Activated T-helper 2 cell treated with anti-CD3 and anti-CD28 coated beads, Interferon-gamma antibody, Interleukin-2, Interleukin-4, amounts not matched to agents 10 μg/mL and 5 μg/mL and 100 μg/mL, durations not matched to agents 14 hours and 24 hours and 36 hours (primary cell): ENCODE measurements around the gene PPAN. TPM values are rescaled to one million over a fixed set of nuclear protein-coding genes. Genes with fewer than 3 reads are reported as not detected.

ENCODE experiments used
- DNase-seq: peaks from one replicate; pipeline ENCODE4 v3.0.0; 2021; ENCODE audit warnings: low spot score
- H3K27ac Mint-ChIP-seq: one replicate; pipeline ENCODE4 v1.8.0; 2021; ENCODE audit warnings: mixed read lengths
- H3K27me3 Mint-ChIP-seq: one replicate; pipeline ENCODE4 v1.8.0; 2021; ENCODE audit warnings: low read depth, mixed read lengths
- H3K36me3 Mint-ChIP-seq: one replicate; pipeline ENCODE4 v1.8.0; 2021; ENCODE audit warnings: low read depth, mixed read lengths
- H3K4me1 Mint-ChIP-seq: one replicate; pipeline ENCODE4 v1.8.0; 2021; ENCODE audit warnings: low read depth, mixed read lengths
- H3K4me3 Mint-ChIP-seq: one replicate; pipeline ENCODE4 v1.8.0; 2021; ENCODE audit warnings: low read depth, mild to moderate bottlenecking, moderate library complexity, mixed read lengths
- H3K9me3 Mint-ChIP-seq: one replicate; pipeline ENCODE4 v1.8.0; 2021; ENCODE audit warnings: mixed read lengths
- intact Hi-C: fragments of 100-400 bp; cut with micrococcal nuclease; formaldehyde crosslinking; loops from one replicate; pipeline ENCODE4 v1.15.1; 2023
- total RNA-seq: library from RNA; stranded (reverse); gene quantifications from 2 replicates; pipeline ENCODE4 v1.2.3, GENCODE V29; 2022

PPAN gene
- total RNA-seq, 1 donor from 2014 or later: 162 TPM

GRCh38 chr19:10086591-10087192 is 19.5 kb upstream of the PPAN start:
- intact Hi-C loops: no loop called here
- no peaks in the 10 kb centered on the region for H3K27me3 Mint-ChIP-seq
- H3K27ac Mint-ChIP-seq: peak overlapping the region; percentile 58

GRCh38 chr19:10087296-10088061 is 18.7 kb upstream of the PPAN start:
- peak overlapping the region; percentile 29 for H3K27ac Mint-ChIP-seq
- H3K36me3 Mint-ChIP-seq: peaks cover 39% of the 10 kb centered on the region
- DNase-seq: no peak
- H3K4me3 Mint-ChIP-seq: peak overlapping the region; percentile 81
- H3K27me3 Mint-ChIP-seq: no peaks in the 10 kb centered on the region
- intact Hi-C loops: no loop called here
- no peaks in the 10 kb centered on the region for H3K9me3 Mint-ChIP-seq
- H3K4me1 Mint-ChIP-seq: peaks cover 11% of the 10 kb centered on the region

More at GRCh38 chr19:10086591-10087192, 19.5 kb upstream of the PPAN start:
- Mint-ChIP-seq H3K36me3 (peaks cover 31% of the 10 kb centered on the region), H3K9me3 (no peaks in the 10 kb centered on the region), H3K4me3 (peak overlapping the region; percentile 81), H3K4me1 (peaks cover 11% of the 10 kb centered on the region)
- DNase-seq: no peak

- no peak overlapping the region for H3K4me3 Mint-ChIP-seq
- H3K27me3 Mint-ChIP-seq: no peaks in the 10 kb centered on the region
- intact Hi-C loops: no loop called here
- H3K4me1 Mint-ChIP-seq: peaks cover 11% of the 10 kb centered on the region
- H3K27ac Mint-ChIP-seq: no peak overlapping the region
- DNase-seq: no peak
- H3K9me3 Mint-ChIP-seq: no peaks in the 10 kb centered on the region
- H3K36me3 Mint-ChIP-seq: peaks cover 53% of the 10 kb centered on the region
These were observed 17.1 kb upstream of the PPAN start for GRCh38 chr19:10088949-10089554.

- Mint-ChIP-seq H3K36me3 (peaks cover 59% of the 10 kb centered on the region), H3K4me1 (peaks cover 11% of the 10 kb centered on the region), H3K27ac (no peak overlapping the region), H3K9me3 (no peaks in the 10 kb centered on the region), H3K4me3 (no peak overlapping the region), H3K27me3 (no peaks in the 10 kb centered on the region)
- intact Hi-C loops: no loop called here
- no peak for DNase-seq
These were observed 16.3 kb upstream of the PPAN start for GRCh38 chr19:10089801-10090375.

GRCh38 chr19:10091370-10091687 is 14.8 kb upstream of the PPAN start:
- intact Hi-C loops: no loop called here
- no peak overlapping the region for H3K27ac Mint-ChIP-seq
- H3K4me1 Mint-ChIP-seq: peaks cover 9% of the 10 kb centered on the region
- no peak overlapping the region for H3K4me3 Mint-ChIP-seq
- no peaks in the 10 kb centered on the region for H3K27me3 Mint-ChIP-seq
- H3K36me3 Mint-ChIP-seq: peaks cover 59% of the 10 kb centered on the region
- H3K9me3 Mint-ChIP-seq: no peaks in the 10 kb centered on the region
- no peak for DNase-seq

GRCh38 chr19:10091895-10092641 is 14.1 kb upstream of the PPAN start:
- Mint-ChIP-seq H3K27ac (peak overlapping the region; percentile 16), H3K4me3 (no peak overlapping the region), H3K27me3 (no peaks in the 10 kb centered on the region), H3K36me3 (peaks cover 59% of the 10 kb centered on the region), H3K9me3 (no peaks in the 10 kb centered on the region), H3K4me1 (peaks cover 8% of the 10 kb centered on the region)
- DNase-seq: no peak
- intact Hi-C loops: no loop called here

GRCh38 chr19:10092648-10093294 is 13.4 kb upstream of the PPAN start:
- no peaks in the 10 kb centered on the region for H3K9me3 Mint-ChIP-seq
- intact Hi-C loops: no loop called here
- H3K27me3 Mint-ChIP-seq: no peaks in the 10 kb centered on the region
- no peak overlapping the region for H3K4me3 Mint-ChIP-seq
- H3K27ac Mint-ChIP-seq: no peak overlapping the region
- DNase-seq: no peak
- peaks cover 53% of the 10 kb centered on the region for H3K36me3 Mint-ChIP-seq
- peaks cover 2% of the 10 kb centered on the region for H3K4me1 Mint-ChIP-seq

GRCh38 chr19:10093295-10094186 is 12.6 kb upstream of the PPAN start:
- Mint-ChIP-seq H3K4me1 (peaks cover 4% of the 10 kb centered on the region), H3K4me3 (no peak overlapping the region), H3K36me3 (peaks cover 49% of the 10 kb centered on the region), H3K27ac (no peak overlapping the region), H3K27me3 (no peaks in the 10 kb centered on the region), H3K9me3 (no peaks in the 10 kb centered on the region)
- no peak for DNase-seq
- intact Hi-C loops: no loop called here

- no peak for DNase-seq
- Mint-ChIP-seq H3K4me1 (peaks cover 12% of the 10 kb centered on the region), H3K9me3 (no peaks in the 10 kb centered on the region), H3K36me3 (peaks cover 39% of the 10 kb centered on the region), H3K27ac (no peak overlapping the region), H3K4me3 (no peak overlapping the region), H3K27me3 (no peaks in the 10 kb centered on the region)
- intact Hi-C loops: no loop called here
These were observed 10.6 kb upstream of the PPAN start for GRCh38 chr19:10095622-10095947.

- Mint-ChIP-seq H3K9me3 (no peaks in the 10 kb centered on the region), H3K27me3 (no peaks in the 10 kb centered on the region), H3K27ac (peak overlapping the region; percentile 22), H3K36me3 (peaks cover 34% of the 10 kb centered on the region), H3K4me1 (peaks cover 13% of the 10 kb centered on the region), H3K4me3 (peak overlapping the region; percentile 49)
- intact Hi-C loops: loop anchor here (1.0 kb wide), 1 partner anchor 9 kb away; no protein-coding TSS in a partner anchor
- peak; percentile 88 for DNase-seq
These were observed 10.1 kb upstream of the PPAN start for GRCh38 chr19:10095948-10096614.

GRCh38 chr19:10096615-10096963 is 9.6 kb upstream of the PPAN start:
- DNase-seq: no peak
- H3K4me1 Mint-ChIP-seq: peaks cover 13% of the 10 kb centered on the region

More at GRCh38 chr19:10096615-10096963, 9.6 kb upstream of the PPAN start:
- Mint-ChIP-seq H3K27me3 (no peaks in the 10 kb centered on the region), H3K27ac (peak overlapping the region; percentile 22), H3K9me3 (no peaks in the 10 kb centered on the region), H3K4me3 (peak overlapping the region; percentile 49), H3K36me3 (peaks cover 32% of the 10 kb centered on the region)
- intact Hi-C loops: loop anchor here (1.0 kb wide), 1 partner anchor 9 kb away; no protein-coding TSS in a partner anchor
